Cardiac fibroblast (primary cell): ENCODE results near the gene SBSN.

Experiments
- DNase-seq, 2 donors: peaks; one replicate each; pipeline versions ENCODE4 v3.0.0 to v3.0.0-alpha.2; 2010; ENCODE audit warnings: low read depth in 2 of 2
- H3K4me3 ChIP-seq, 2 donors: replicated peaks in 1 of 2; 1 replicate in 1 of 2; 2 replicates in 1 of 2; pipeline ENCODE4 v1.5.1; 2011; ENCODE audit warnings: low read depth in 2 of 2, low read length in 2 of 2, mild to moderate bottlenecking in 2 of 2, moderate library complexity in 1 of 2
- TF ChIP-seq, protein P1 (sequence below): IDR thresholded peaks from one replicate; pipeline ENCODE4 v1.5.1; 2011; ENCODE audit warnings: low read depth, mild to moderate bottlenecking, low read length, inconsistent platforms

Gene SBSN, protein sequence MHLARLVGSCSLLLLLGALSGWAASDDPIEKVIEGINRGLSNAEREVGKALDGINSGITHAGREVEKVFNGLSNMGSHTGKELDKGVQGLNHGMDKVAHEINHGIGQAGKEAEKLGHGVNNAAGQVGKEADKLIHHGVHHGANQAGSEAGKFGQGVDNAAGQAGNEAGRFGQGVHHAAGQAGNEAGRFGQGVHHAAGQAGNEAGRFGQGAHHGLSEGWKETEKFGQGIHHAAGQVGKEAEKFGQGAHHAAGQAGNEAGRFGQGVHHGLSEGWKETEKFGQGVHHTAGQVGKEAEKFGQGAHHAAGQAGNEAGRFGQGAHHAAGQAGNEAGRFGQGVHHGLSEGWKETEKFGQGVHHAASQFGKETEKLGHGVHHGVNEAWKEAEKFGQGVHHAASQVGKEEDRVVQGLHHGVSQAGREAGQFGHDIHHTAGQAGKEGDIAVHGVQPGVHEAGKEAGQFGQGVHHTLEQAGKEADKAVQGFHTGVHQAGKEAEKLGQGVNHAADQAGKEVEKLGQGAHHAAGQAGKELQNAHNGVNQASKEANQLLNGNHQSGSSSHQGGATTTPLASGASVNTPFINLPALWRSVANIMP

DNA sequence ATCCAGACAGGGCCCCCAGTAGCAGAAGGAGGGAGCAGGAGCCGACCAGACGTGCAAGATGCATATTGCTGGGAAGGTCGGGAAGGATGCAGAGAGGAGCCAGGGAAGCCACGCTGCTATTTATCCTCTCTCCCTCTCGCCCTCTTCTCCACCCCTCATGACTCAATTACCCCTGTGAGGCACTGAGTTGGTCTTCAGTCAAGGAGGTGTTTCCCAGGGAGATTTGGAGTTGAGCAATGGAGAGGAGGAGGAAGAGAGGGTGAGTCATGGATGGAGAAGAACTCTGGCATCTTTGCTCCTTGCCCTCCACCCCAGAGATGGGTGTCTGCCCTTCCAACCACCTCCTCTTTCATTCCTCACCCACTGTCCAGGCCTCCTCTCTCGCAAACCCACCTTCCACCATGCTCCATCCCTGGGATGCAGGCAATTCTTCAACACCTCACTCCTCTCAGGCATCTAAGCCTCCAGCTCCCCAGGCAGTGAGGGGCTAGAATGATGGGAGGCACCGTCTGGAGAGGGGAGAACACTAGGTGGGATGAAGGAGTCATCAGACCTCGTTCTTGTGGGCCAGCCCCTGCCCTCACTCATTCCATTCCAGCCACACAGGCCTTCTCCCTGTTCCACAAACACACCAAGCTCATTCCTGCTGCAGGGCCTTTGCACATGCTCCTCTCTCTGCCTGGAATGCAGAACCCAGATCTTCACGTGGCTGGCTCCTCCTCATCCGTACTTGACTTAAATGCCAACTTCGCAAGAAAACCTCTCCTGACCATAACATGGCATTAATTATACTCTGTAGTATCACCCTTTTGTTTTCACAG lies at the start of gene SBSN:
Gene SBSN, minus strand, starts transcription at position 94 of the 821 bp plus-strand sequence. Its CDS starts 30 bp downstream, at position 64.
- DNase-seq = peak; percentile 79 to 84
- H3K4me3 ChIP-seq = no peak within 1 kb of the TSS
- TF ChIP-seq, protein P1, sequence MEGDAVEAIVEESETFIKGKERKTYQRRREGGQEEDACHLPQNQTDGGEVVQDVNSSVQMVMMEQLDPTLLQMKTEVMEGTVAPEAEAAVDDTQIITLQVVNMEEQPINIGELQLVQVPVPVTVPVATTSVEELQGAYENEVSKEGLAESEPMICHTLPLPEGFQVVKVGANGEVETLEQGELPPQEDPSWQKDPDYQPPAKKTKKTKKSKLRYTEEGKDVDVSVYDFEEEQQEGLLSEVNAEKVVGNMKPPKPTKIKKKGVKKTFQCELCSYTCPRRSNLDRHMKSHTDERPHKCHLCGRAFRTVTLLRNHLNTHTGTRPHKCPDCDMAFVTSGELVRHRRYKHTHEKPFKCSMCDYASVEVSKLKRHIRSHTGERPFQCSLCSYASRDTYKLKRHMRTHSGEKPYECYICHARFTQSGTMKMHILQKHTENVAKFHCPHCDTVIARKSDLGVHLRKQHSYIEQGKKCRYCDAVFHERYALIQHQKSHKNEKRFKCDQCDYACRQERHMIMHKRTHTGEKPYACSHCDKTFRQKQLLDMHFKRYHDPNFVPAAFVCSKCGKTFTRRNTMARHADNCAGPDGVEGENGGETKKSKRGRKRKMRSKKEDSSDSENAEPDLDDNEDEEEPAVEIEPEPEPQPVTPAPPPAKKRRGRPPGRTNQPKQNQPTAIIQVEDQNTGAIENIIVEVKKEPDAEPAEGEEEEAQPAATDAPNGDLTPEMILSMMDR = no peak

DNA sequence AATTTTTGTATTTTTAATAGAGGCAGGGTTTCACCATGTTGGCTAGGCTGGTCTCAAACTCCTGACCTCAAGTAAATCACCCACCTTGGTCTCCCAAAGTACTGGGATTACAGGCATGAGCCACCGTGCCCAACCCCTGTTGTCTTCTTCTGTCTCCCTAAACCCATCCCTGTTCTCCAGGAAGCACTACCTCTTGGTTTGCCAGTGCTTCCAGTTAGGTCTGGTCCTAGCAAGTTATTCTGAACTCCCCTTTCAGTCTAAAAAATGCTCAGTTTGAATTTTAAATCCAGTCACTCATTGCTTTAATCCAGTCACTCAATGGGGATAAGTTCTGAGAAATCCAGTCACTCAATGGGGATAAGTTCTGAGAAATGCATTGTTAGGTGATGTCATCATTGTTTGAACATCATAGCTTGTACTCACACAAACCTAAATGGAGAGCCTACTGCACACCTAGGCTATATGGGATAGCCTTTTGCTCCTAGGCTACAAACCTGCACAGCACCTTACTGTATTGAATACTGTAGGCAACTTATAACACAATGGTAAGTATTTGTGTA lies 43.4 kb upstream of the SBSN start:
- TF ChIP-seq, protein P1 = no peak
- DNase-seq = no peak
- no peak overlapping the region for H3K4me3 ChIP-seq

GRCh38 chr19:35569281-35569781 lies 41.2 kb upstream of the SBSN start:
- TF ChIP-seq, protein P1 = no peak
- no peak overlapping the region for H3K4me3 ChIP-seq
- no peak for DNase-seq

DNA sequence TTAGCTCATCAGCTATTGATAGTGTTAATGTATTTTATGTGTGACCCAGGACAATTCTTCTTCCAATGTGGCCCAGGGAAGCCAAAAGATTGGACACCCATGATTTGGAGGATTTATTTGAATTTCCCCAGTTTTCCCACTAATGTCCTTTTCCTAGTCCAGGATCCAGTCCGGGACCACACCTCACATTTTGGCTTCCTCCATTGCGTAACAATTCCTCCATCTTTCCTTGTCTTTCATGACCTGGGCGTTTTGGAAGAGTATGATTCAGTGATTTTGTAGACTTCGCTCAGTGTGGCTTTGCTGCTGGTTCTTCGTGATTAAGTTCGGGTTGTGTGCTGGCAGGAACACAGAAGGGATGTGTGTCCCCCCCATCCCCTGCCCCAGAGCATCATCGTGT lies 38.6 kb upstream of the SBSN start:
- TF ChIP-seq, protein P1 = no peak
- DNase-seq = no peak
- no peak overlapping the region for H3K4me3 ChIP-seq

DNA sequence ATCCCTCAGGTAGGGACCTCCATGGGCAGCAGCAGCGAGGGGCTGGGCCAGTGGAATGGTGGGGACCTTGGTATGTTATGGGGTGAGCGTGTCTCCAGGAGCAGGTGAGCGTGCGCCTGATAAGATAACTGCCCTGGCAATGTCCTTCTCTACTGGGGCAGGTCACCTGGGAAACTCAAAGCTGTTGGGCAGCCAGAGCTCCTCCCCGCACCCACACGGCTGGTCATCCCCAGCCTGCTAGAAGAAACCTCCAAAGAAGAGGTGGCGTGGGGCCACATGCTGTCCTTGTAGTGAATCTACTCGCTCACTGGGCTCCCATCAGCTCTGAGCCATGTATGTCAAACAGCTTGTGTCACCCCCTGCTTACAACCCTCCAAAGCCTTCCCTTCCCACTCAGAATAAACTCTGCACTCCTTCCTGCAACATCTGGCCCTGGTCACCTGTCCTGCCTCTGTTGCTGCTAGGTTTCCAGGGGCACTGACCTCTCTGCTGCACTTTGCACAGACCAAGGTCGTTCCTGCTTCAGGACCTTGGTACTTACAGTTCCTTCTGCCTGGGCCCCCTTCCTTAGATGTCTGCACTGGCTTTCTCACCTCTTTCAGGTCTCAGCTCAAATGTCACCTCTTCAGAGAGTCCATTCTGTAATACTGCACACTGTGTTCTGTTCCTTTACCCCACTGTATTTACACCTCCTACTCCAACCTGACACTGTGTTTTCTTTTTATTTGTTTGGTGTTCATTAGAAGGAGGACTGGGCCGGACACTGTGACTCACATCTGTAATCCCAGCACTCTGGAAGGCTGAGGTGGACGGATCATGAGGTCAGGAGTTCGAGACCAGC lies 37.1 kb upstream of the SBSN start:
- no peak for DNase-seq
- H3K4me3 ChIP-seq = no peak overlapping the region
- TF ChIP-seq, protein P1 = no peak
